Lower leg skin (tissue), 3 donors: ENCODE results near the gene NAALADL2.

Experiments
- POLR2A ChIP-seq, 2 donors: fragments of 450-650 bp; IDR thresholded peaks; one replicate each; pipeline ENCODE4 v1.6.1; 2016 to 2017; ENCODE audit warnings: antibody characterized with exemption in 2 of 2, mild to moderate bottlenecking in 1 of 2, moderate library complexity in 1 of 2
- TF ChIP-seq, protein P1 (sequence below), 3 donors: fragments of 450-650 bp; IDR thresholded peaks; one replicate each; pipeline ENCODE4 v1.5.1; 2016; ENCODE audit warnings: antibody characterized with exemption in 3 of 3, mild to moderate bottlenecking in 3 of 3, moderate library complexity in 2 of 3

DNA sequence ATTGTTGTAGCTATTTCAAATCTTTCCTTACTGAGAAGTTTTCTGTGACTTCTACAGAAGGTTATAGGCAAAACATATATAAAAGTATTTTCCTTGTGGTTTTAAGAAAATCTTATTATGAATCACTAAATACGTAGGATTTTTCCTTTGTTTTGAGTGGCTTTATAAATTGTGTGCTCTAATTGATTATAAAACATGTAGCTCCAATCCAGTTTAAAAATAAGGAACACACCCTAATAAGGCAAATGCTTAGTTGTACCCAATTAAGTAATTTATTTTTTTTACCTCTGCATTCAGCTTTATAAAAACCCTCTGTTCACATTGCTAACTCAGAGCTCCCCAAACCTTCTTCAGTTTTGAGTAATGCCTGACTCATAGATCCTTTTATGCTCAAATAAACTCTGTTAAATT, 408.0 kb downstream of the NAALADL2 start:
- TF ChIP-seq, protein P1, sequence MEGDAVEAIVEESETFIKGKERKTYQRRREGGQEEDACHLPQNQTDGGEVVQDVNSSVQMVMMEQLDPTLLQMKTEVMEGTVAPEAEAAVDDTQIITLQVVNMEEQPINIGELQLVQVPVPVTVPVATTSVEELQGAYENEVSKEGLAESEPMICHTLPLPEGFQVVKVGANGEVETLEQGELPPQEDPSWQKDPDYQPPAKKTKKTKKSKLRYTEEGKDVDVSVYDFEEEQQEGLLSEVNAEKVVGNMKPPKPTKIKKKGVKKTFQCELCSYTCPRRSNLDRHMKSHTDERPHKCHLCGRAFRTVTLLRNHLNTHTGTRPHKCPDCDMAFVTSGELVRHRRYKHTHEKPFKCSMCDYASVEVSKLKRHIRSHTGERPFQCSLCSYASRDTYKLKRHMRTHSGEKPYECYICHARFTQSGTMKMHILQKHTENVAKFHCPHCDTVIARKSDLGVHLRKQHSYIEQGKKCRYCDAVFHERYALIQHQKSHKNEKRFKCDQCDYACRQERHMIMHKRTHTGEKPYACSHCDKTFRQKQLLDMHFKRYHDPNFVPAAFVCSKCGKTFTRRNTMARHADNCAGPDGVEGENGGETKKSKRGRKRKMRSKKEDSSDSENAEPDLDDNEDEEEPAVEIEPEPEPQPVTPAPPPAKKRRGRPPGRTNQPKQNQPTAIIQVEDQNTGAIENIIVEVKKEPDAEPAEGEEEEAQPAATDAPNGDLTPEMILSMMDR (IDR thresholded peaks at IDR 0.05): no peak
- TF ChIP-seq POLR2A (IDR thresholded peaks at IDR 0.05): no peak
